HG03025 (cell line): ENCODE data around the gene ENOPH1.
"Not testable (repeated sequence)": the region's sequence is repeated elsewhere in the genome, so short reads cannot be mapped to it uniquely, and the experiment has no call there.

Source experiments
- ATAC-seq: cut with Tn5 transposase; IDR thresholded peaks from one replicate; pipeline ENCODE4 v1.9.1; 2021; ENCODE audit warnings: mild to moderate bottlenecking, moderate library complexity; ENCODE audit not compliant: unreplicated experiment, low FRiP score

Gene ENOPH1

DNA sequence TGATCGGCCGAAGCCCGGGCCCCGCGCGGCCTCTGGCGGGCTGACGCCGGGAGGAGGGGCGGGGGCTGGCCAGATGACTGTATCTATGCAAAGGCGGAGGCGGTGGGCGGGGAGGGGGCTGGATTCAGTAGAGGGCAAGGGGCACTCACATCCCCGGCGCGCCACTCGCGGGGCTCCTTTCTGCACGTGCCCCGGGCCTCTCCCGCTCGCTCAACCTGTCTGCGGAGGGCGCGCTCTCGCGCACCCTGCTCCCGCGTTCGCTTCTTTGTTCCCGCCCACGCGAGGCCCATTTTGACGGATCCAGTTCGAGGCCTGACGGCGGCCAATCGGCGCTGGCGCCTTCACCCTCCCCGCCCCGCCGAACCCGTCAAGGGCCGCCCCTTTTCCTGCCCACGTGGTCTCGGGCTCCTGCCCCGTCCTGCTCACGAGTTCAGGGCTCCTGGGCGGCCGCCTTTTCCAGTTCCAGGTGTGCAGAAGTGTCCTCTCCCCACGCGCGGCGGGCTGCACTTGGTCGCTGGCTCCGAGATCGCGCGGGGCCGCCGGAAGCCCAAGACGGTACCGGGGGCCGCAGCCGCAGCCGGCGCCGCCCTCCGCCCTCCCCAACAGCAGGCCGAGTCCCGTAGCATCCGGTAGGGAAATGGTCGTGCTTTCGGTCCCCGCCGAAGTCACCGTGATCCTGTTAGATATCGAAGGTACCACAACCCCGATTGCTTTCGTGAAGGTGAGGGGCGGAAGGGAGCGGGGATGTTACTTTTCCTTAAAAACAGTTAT is at the start of gene ENOPH1, which contains the start of gene HNRNPDL:
TSS of gene ENOPH1 (plus strand) at position 398 of the 771 bp plus-strand sequence. CDS start at position 638, 240 bp downstream.
TSS of gene HNRNPDL (minus strand) at position 270 of the 771 bp plus-strand sequence. CDS start 772 bp downstream, outside the sequence.
- peak; percentile 78 for ATAC-seq

DNA sequence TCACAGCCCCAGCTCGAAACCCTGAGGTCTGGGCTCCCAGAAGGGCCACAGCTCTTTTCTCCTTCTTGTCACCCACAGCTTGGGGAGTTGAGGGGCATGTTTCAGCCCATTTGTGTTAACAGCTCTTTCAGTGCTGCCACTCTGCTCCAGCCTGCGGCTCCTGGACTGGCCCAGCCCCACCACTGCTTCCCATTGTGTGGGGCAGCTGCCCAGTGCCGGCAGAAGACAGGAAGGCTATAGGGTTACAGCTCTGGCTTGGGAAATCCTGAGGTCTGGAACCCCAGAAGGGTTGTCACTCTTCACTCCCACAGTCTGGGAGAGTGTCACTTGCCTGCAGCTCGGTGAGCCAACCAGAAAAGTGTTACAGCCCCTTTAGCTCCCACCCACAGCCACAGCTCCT is 49.6 kb upstream of the ENOPH1 start:
- no peak for ATAC-seq

DNA sequence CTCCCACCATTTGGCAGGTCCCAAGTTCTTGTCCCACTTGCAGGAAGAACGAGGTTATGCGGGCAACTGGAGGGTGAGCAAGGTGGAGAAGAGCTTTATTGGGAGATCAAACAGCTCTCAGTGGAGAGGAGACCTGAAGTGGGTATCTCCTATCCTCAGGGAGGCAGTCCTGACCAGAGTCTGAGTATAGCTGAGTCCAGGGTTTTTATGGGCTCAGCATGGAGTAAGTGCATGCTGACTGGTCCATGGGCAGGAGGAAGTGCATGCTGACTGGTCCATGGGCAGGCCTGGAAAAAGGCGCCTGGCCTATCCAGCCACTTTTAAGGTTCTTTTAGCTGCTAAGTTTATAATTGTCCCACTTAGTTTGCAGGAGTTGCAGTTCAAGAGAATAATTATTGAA is 49.2 kb upstream of the ENOPH1 start:
- no peak for ATAC-seq

DNA sequence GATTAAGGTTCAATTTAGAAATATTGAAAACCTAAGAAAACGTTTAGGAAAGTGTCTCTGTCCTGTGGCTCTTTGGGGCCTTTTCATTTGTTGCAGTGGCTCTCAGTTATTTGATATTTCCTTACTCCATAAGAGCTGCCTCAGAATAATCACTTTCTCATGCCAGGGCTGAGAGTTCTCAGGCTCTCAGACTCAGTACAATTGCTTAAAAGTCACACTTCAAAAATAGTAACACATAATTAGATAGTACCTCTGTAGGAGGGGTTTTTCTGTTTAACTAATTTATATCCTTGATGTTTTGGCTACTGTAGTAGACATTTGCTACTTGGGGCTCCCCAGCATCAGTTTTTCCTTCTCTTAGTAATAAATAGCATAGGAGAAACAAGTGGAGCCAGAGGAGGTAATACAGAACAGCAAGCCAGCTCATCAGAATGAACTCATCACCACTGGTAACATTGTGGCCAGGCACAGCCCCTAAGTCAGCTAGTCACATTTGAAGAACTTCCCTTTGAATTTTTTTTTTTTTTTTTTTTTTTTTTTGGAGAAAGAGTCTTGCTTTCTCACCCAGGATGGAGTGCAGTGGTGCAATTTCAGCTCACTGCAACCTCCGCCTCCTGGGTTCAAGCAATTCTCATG is 48.6 kb upstream of the ENOPH1 start:
- no peak for ATAC-seq

DNA sequence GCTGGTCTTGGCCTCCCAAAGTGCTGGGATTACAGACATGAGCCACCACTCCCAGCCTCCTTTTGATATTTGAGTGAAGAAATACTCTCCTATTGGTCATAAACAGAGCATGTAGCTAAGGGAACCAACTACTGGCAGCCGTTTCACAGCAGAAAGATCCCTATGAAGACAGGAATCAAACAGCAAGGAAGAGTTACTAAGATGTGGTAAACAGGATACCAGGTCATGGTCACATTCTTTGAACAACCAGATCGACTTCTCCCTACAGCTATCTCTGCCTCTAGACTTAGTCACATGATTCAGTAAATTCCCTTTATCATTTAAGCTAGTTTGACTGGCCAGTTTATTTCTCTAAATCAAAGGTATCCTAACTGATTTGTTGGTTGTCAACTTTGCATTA is 47.6 kb upstream of the ENOPH1 start:
- ATAC-seq: no peak

DNA sequence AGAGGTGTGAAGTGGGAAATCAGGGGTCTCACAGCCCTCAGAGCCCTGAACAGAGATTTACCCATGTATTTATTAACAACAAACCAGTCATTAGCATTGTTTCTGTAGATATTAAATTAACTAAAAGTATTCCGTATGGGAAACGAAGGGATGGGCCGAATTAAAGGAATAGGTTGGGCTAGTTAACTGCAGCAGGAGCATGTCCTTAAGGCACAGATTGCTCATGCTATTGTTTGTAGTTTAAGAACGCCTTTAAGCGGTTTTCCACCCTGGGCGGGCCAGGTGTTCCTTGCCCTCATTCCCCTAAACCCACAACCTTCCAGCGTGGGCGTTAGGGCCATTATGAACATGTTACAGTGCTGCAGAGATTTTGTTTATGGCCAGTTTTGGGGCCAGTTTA is 44.1 kb upstream of the ENOPH1 start:
- not testable (repeated sequence) for ATAC-seq

DNA sequence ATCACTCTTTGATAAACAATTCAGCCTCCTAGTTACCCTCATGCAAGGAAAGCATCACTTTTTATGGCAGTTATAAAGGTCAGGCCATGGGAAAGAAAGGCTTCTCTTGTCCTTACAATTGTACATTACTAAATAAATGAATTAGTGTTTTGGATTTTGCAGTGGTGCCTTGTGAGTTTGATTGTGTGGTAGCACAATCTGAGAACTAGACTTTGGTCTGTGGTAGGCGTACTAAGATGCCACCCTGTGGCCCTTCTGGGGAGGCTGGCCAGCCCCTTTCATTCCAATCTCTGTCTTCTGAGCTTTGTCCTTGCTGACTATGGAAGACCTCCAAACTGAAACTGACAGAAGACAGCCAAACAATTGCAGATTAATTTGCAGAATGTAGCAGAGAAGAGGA is 42.0 kb upstream of the ENOPH1 start:
- ATAC-seq: no peak

DNA sequence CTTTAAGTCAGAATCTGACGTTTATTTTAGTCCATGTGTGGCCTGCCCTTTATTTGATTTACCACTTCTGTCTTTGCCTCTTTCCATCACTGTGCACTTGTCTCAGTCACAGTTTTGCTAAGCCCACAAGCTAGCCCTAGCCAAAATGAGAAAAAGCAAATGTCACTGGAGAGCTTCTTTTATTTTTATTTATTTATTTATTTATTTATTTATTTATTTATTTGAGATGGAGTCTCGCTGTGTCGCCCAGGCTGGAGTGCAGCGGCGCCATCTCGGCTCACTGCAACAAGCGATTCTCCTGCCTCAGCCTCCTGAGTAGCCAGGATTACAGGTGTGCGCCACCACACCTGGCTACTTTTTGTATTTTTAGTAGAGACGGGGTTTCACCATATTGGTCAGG is 40.3 kb upstream of the ENOPH1 start:
- not testable (repeated sequence) for ATAC-seq

DNA sequence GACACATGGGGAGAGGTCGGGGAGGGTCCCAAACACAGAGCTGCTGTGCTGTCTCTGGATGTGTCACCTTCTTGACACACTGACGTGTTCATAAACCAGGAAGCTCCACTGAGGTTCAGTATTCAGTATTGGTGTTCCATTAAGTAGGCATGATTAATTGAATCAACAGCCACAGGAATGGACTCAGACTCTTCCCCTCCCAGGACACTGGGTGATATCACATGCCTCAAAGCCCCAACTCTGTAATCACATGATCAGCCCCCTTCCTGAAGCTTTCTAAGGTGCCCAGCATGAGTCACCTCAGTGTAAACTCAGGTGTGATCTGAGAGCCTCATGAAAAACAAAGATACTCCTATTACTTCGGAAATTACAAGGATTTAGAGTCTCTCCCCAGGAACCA is 35.5 kb upstream of the ENOPH1 start:
- no peak for ATAC-seq

DNA sequence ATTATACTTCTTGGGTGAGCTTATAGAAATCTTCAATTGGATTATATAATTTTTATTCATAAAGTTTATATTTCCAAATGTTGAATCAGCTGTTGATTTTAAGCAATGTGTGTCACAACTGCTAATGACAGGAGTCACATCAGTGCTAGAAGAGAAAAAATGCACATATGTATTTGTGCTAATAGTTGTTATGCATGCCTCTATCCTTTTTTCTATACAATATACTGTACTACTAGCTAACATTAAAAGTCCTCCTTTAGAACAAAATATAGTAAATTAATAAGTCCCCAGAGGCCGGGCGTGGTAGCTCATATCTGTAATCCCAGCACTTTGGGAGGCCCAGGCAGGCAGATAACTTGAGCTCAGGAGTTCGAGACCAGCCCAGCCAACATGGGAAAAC is 32.9 kb upstream of the ENOPH1 start:
- ATAC-seq: no peak

DNA sequence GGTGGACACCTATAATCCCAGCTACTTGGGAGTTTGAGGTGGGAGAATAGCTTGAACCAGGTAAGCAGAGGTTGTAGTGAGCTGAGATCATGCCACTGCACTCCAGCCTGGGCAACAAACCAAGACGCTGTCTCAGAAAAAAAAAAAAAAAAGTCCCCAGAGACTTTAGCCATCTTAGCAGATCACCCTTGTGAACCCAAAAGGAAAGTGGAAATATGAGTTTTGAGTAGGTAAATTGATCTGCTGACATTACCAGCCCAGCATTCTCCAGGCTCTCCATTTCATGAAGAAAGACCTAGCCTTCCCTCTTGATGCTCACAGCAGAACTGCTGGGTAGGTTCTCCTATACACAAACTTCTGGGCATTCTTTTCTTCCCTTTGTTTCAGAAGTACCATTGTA is 32.1 kb upstream of the ENOPH1 start:
- ATAC-seq: no peak

DNA sequence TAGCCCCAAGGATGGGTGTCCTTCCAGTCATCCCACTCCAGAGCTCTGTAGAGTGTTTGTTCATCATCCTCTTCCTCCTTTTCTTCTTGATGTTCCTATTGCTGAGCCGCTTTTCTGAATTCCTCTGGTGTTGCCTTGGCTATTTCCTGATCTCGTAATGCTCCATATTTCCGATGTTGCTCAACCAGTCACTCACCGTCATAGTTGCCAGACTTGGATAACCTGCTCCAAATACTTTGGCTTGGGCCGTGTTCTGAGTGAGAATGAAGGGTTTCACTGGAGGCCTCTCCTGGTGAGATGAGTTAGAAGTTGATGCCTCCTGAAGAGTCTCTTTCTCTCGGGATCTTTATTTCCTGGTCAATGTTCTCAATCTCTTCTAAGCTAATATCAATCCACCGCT is 28.8 kb upstream of the ENOPH1 start:
- ATAC-seq: no peak

DNA sequence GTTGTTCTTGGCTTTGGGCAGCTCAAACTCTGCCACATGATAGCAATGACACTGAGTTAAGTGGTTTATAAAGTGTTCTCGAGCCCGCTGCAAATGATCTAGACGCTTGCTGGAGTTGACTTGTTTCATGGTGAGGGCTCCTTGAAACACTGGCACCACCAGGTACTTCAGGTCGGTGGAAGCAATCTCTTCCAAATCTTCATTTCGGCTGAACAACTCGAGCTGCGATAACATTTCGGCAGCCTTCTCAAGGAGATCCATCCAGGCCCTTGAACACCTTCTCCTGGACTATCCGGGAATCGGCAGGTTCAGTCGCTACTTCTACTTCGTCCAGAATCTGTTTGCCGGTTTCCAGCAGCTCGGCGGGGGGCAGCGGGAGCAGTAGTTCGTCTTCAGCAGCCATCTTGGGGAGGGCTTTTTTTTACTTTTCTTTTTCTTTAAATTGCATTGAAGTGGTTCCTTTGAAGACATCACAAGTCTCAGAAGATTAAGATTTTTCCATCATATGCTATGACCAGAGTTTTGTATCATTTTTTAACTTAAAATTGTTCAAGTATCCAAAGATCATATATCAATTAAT is 28.1 kb upstream of the ENOPH1 start:
- no peak for ATAC-seq

DNA sequence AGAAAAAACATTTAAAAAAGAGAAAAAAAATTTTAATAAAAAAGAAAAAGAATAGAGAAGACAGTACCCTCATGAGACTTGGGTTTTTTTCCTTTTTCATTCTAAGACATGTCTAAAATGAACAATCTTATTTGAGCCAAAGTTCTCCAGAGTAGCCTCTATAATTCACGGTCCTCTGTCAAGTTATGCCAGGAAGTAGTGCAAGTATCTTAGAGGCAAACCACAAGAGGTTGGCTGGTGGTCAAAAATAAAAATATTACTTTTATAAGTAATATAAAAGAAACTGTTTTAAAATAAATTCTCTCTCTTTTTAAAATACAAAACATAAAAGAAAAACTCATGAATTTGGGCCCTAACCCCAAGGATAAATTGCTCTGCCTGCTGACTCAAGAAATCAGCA is 26.7 kb upstream of the ENOPH1 start:
- no peak for ATAC-seq

DNA sequence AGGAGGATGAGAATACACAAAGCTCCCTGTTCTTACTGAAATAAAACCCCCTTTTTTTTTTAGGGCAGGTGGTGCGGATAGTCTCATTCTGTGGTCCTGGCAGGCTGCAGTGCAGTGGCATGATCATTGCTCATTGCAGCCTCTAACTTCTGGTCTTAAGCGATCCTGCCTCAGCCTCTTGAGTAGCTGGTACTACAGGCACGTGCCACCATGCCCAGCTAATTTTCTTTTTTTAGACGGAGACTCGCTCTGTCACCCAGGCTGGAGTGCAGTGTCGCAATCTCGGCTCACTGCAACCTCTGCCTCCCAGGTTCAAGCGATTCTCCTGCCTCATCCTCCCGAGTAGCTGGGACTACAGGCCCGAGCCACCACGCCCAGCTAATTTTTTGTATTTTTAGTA is 15.3 kb upstream of the ENOPH1 start:
- not testable (repeated sequence) for ATAC-seq

DNA sequence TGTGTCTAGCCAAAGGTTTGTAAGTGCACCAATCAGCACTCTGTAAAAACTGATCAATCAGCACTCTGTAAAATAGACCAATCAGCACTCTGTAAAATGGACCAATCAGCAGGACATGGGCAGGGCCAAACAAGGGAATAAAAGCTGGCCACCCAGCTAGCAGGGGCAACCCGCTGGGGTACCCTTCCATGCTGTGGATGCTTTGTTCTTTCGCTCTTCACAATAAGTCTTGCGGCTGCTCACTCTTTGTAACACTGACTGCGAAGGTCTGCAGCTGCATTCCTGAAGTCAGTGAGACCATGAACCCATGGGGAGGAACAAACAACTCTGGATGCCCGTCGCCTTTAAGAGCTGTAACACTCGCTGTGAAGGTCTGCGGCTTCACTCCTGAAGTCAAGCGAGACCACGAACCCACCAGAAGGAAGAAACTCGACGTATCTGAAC is 14.4 kb upstream of the ENOPH1 start:
- ATAC-seq: no peak

DNA sequence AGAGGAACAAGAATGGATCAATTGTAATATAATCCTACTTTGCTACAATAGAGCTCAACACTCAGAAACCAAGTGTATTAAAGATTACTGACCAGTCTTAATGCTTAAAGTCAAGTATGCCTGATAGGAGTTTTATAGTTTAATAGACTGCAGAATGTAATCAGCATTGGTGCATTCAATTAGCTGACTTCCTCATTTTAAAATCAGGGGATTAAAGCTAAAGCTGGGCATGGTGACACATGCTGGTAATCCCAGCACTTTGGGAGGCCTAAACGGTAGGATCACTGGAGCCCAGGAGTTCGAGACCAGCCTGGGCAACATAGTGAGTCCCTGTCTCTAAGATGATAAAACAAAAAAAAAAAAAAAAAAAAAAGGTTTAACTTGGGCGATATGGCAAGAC is 10.9 kb upstream of the ENOPH1 start:
- ATAC-seq: no peak

DNA sequence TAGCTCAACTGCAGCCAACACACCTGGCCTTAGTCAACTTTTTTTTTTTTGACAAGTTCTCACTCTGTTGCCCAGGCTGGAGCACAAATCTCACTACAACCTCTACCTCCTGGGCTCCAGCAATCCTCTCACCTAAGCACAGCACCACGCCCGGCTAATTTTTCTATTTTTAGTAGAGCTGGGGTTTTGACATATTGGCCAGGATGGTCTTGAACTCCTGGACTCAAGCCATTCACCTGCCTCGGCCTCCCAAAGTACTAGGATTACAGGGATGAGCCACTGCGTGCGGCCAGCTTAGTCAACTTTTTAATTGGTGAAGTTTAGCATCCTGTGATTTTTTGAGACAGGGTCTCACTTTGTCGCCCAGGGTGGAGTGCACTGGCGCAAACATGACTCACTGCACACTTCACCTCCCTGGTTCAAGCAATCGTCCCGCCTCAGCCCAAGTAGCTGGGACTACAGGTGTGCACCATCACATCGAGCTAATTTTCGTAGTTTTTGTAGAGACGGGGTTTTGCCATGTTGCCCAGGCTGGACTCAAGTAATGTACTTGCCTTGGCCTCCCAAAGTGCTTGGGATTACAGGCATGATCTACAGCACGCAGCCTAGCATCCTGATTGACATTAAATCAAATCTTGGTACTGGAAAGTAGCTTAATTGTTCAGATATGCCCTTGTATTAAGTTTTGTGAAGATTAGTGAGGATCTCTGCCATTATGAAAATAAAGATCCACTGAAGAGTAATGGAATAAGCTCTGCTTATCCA is 8.4 kb upstream of the ENOPH1 start:
- ATAC-seq: no peak

DNA sequence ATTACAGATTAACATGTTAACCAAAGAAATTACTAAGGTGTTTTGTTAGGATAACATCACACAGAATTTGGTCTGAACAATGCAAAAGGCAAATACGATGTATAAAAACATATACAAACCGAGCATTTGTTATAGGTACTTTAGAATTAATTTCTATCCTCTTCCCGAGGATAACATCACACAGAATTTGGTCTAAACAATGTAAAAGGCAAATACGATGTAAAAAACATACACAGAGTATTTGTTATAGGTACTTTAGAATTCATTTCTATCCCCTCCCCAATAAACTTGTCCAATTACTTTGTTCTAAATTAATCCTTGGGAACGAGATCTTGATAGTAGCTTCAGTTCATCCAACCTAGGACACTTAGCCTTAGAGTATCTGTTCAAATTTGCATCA is 7.8 kb upstream of the ENOPH1 start:
- ATAC-seq: no peak

DNA sequence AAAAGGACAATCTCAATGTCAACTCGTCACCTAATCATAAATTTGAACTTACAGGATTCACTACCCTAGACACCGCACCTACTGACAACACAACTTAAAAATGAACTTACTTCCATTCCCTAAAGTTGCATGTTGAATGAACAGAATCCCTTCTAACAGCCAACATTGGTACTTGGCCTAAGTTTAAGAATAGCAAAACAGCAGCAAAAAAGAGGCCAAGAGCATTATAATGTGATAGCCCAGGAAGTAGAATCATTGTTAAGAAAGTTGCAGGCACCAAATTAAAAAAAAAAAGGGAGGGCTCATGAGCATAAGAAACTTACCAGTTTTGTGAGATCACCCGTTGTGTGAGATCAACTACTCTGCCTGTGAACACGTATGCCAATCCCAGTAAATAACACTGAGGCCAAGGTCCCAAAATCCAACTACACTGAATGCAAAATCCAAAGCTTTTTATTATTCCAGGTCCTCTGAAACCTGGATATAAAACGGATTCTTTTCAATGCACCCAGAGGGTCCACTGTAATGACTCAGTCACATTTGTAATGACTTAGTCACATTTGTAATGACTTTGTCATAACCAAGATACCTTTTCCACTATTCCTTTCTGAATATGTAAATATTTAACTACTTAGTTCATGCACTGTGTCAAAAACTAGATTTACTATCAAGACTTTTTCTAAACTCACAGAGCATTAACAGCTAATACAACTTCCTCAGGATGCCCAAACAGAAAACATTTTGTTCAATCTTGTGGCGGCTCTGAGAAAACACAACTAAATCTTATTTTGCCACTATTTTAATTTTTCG is 6.9 kb upstream of the ENOPH1 start:
- ATAC-seq: no peak
